GM21619 (cell line): ENCODE measurements around the gene FAM181A.

Experiments used
- ATAC-seq: cut with Tn5 transposase; IDR thresholded peaks from one replicate; pipeline ENCODE4 v1.9.1; 2021; ENCODE audit not compliant: unreplicated experiment

Gene FAM181A

GRCh38 chr14:93903342-93904184, 23.6 kb upstream of the FAM181A start:
- ATAC-seq: no peak

GRCh38 chr14:93905623-93906022, 21.5 kb upstream of the FAM181A start:
- ATAC-seq: no peak

GRCh38 chr14:93906341-93907329, 20.5 kb upstream of the FAM181A start:
- peak; percentile 81 for ATAC-seq

GRCh38 chr14:93909429-93910128, 17.6 kb upstream of the FAM181A start:
- ATAC-seq: no peak

GRCh38 chr14:93911975-93912615, 15.0 kb upstream of the FAM181A start:
- ATAC-seq: no peak

- no peak for ATAC-seq
These were observed 14.4 kb upstream of the FAM181A start for GRCh38 chr14:93912782-93913181.

- no peak for ATAC-seq
These were observed 12.9 kb upstream of the FAM181A start for GRCh38 chr14:93914278-93914677.

- ATAC-seq: no peak
These were observed 12.0 kb upstream of the FAM181A start for GRCh38 chr14:93915070-93915705.

GRCh38 chr14:93915800-93916199, 11.3 kb upstream of the FAM181A start:
- ATAC-seq: no peak

- ATAC-seq: no peak
These were observed 10.6 kb upstream of the FAM181A start for GRCh38 chr14:93916498-93916897.

GRCh38 chr14:93917141-93917540, 10.0 kb upstream of the FAM181A start:
- ATAC-seq: no peak

- ATAC-seq: no peak
These were observed 5.9 kb upstream of the FAM181A start for GRCh38 chr14:93921001-93921806.

- no peak for ATAC-seq
These were observed 3.5 kb upstream of the FAM181A start for GRCh38 chr14:93923626-93924025.

GRCh38 chr14:93924592-93925355, 2.4 kb upstream of the FAM181A start:
- no peak for ATAC-seq

- ATAC-seq: no peak
These were observed 1.7 kb upstream of the FAM181A start for GRCh38 chr14:93925374-93925895.

GRCh38 chr14:93926245-93926872, 785 bp upstream of the FAM181A start:
- ATAC-seq: no peak

- ATAC-seq: no peak
These were observed 629 bp downstream of the FAM181A start for GRCh38 chr14:93927800-93928145.
